RWPE2 (cell line): ENCODE results near the gene COL8A1.

Experiments
- ATAC-seq: fragments of 200-7000 bp; cut with Tn5 transposase; 3 replicates; pipeline ENCODE4 v1.9.1; 2021; ENCODE audit warnings: low read depth
- DNase-seq: peaks from one replicate; pipeline ENCODE4 v3.0.0-alpha.2; 2020; ENCODE audit warnings: low spot score
- H3K27ac ChIP-seq: fragments of 450-650 bp; 2 replicates; pipeline ENCODE4 v1.5.1; 2017; ENCODE audit warnings: mild to moderate bottlenecking; ENCODE audit not compliant: poor library complexity, severe bottlenecking
- H3K27me3 ChIP-seq: fragments of 250-450 bp; sonication (Bioruptor Pico); 2 replicates; pipeline ENCODE4 v1.5.1; 2021; ENCODE audit warnings: mild to moderate bottlenecking, moderate library complexity; ENCODE audit not compliant: insufficient read depth, poor library complexity, severe bottlenecking
- H3K36me3 ChIP-seq: fragments of 250-450 bp; sonication (Bioruptor Pico); 2 replicates; pipeline ENCODE4 v1.5.1; 2020; ENCODE audit warnings: low read depth, mild to moderate bottlenecking, moderate library complexity
- H3K4me1 ChIP-seq: fragments of 250-450 bp; sonication (Bioruptor Pico); 2 replicates; pipeline ENCODE4 v1.5.1; 2021; ENCODE audit warnings: mild to moderate bottlenecking, moderate library complexity; ENCODE audit not compliant: insufficient read depth, poor library complexity, severe bottlenecking
- H3K4me3 ChIP-seq: fragments of 250-450 bp; sonication (Bioruptor Pico); 2 replicates; pipeline ENCODE4 v1.5.1; 2021; ENCODE audit warnings: mild to moderate bottlenecking, moderate library complexity; ENCODE audit not compliant: severe bottlenecking
- H3K9me3 ChIP-seq: fragments of 250-450 bp; sonication (Bioruptor Pico); 2 replicates; pipeline ENCODE4 v1.5.1; 2021; ENCODE audit warnings: mild to moderate bottlenecking, moderate library complexity; ENCODE audit not compliant: severe bottlenecking
- CTCF ChIP-seq: fragments of 450-650 bp; IDR thresholded peaks from one replicate; pipeline ENCODE4 v1.5.1; 2017; ENCODE audit warnings: mild to moderate bottlenecking, moderate library complexity; ENCODE audit not compliant: poor library complexity, severe bottlenecking

COL8A1 gene

DNA sequence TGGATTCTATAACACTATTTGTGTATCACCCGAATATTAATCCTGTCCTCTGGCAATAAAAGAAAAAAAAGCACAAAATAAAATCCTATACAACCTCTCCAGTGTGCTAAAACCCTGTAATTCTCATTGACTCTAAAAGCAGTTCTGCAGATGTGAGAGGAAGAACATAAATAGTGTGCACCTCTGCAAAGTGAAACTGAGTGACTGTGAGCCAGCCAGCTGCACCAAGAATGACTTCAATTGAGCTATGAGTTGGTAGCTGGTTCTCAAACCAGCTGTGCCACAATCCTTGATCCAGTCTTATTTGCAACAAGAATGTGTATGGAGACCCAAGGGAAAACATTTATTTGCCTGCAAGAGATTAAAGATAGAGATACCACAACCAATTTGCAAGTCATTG is 31.2 kb upstream of the COL8A1 start:
- Histone ChIP-seq H3K27me3 (no peaks in the 10 kb centered on the region), H3K27ac (no peak overlapping the region), H3K9me3 (no peaks in the 10 kb centered on the region), H3K36me3 (no peaks in the 10 kb centered on the region), H3K4me1 (no peaks in the 10 kb centered on the region), H3K4me3 (no peak overlapping the region)
- ATAC-seq (no peak), DNase-seq (no peak)
- no peak for TF ChIP-seq CTCF

DNA sequence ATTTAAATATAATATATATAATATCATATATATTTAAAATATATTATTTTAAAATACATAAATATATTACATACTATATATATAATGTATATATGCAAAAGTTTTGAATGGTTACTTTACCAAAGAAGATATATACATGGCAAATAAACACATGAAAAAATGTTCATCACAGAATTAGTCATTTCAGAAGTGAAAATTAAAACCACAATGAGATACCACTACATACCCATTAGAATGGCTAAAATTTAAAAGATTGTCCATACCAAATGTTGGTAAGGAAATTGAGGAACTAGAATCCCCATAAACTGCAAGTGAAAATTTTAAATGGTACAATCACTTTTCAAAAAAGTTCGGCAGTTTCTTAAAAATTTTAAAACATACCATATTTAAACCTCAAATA is 23.6 kb upstream of the COL8A1 start:
- no peaks in the 10 kb centered on the region for H3K36me3 ChIP-seq
- DNase-seq: no peak
- ATAC-seq: no peak
- no peaks in the 10 kb centered on the region for H3K9me3 ChIP-seq
- H3K4me3 ChIP-seq: no peak overlapping the region
- no peak for TF ChIP-seq CTCF
- H3K27me3 ChIP-seq: no peaks in the 10 kb centered on the region
- H3K4me1 ChIP-seq: no peaks in the 10 kb centered on the region
- no peak overlapping the region for H3K27ac ChIP-seq

- no peak for TF ChIP-seq CTCF
- Histone ChIP-seq H3K27me3 (no peaks in the 10 kb centered on the region), H3K4me3 (no peak overlapping the region), H3K27ac (no peak overlapping the region), H3K4me1 (no peaks in the 10 kb centered on the region), H3K36me3 (no peaks in the 10 kb centered on the region), H3K9me3 (no peaks in the 10 kb centered on the region)
- no peak for ATAC-seq
- DNase-seq: no peak
Measured at GRCh38 chr3:99620077-99620767, 18.2 kb upstream of the COL8A1 start.

DNA sequence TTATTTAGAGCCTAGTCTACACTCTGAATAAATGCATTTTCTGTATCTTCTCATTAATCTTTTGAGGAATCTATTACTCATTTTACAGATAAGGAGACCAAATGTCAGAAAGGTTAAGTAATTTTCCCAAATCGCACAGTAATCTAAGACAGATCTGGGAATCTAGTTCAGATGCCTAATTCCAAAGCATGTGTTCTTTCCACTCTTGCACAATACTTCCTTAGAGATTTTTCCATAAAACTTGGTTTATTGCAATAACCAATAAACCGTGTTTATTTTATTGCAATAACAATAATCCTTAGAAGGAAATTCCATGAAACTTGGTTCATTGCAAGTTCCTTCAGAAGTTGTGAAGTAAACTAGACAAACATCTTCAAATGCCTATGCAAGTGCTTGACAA is 17.4 kb upstream of the COL8A1 start:
- no peak for ATAC-seq
- TF ChIP-seq CTCF: no peak

DNA sequence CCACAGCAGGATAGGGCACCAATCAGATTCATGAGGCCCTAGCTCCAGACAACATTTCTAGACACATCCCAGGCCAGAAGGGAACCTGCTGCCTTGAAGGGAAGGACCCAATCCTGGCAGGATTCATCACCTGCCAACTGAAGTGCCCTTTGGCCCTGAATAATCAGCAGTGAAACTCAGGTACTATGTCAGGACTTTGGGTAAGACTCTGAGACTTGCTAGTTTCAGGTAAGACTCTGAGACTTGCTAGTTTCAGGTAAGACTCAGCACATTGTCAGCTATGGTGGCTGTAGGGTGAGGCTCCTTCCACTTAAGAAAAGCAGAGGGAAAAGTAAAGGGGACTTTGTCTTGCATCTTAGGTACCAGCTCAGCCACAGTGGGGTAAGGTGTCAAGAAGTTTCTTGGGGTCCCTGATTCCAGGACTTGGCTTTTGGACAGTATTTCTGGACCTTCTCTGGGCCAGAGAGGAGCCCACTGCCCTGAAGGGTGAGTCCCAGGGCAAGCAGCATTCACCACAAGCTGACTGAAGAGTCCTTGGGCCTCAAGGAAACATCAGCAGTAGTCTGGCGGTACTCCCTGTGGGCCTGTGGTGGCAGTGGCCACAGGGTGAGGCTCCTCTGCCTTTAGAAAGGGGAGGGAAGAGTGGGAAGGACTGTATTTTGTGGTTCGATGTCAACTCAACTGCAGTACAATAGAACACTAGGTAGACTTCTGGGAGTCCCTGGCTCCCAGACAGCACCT is 13.7 kb upstream of the COL8A1 start:
- DNase-seq (no peak), ATAC-seq (no peak)
- Histone ChIP-seq H3K27ac (peak overlapping the region; percentile 16), H3K4me3 (no peak overlapping the region), H3K27me3 (no peaks in the 10 kb centered on the region), H3K36me3 (no peaks in the 10 kb centered on the region), H3K9me3 (no peaks in the 10 kb centered on the region), H3K4me1 (peaks cover 13% of the 10 kb centered on the region)
- TF ChIP-seq CTCF: no peak

More for the DNA sequence above, 17.4 kb upstream of the COL8A1 start:
- no peak for DNase-seq
- Histone ChIP-seq H3K4me3 (no peak overlapping the region), H3K36me3 (no peaks in the 10 kb centered on the region), H3K4me1 (no peaks in the 10 kb centered on the region), H3K9me3 (no peaks in the 10 kb centered on the region), H3K27me3 (no peaks in the 10 kb centered on the region), H3K27ac (no peak overlapping the region)
